Measurements from ENCODE around the gene ABHD17C. TPM values are rescaled to one million over a fixed set of nuclear protein-coding genes. Genes with fewer than 3 reads are reported as not detected.

ABHD17C gene
- total RNA-seq, 1 experiment from 2014 or later = 42.2 TPM

DNA sequence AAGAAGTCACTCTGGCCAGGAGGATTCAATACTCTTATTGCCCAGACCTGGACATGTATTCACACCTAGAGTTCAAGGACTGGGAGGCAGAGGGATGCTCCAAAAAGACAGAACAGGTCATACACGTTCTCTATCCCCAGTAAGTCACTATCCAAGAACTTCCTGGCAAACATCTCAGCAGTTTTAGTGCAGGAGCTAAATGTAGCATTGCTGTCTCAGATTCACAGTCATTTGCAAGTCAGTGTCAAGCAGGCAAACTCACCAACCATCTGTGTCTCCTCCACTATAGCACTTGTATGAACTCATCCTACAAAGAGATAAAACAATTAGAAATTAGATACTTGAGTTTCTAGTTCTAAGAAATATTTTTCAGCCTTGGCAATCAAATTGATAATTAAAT, 38.4 kb downstream of the ABHD17C start:
- ChIA-PET CTCF (no interaction called here), POLR2A (ENCODE audit: unreplicated experiment) (no interaction called here)
- peaks cover 27% of the 10 kb centered on the region for H4K20me1 ChIP-seq (ENCODE audit: insufficient read depth)
- no peaks in the 10 kb centered on the region; the same call in 1 of the 2 replicates for H3K4me1 ChIP-seq (replicated peaks; ENCODE audit: insufficient read depth)
- DNase-seq = no peak
- no peak overlapping the region for H3K27ac ChIP-seq
- peaks cover 11% of the 10 kb centered on the region; the same call in 1 of the 2 replicates for H3F3A ChIP-seq (ENCODE audit: insufficient read depth, low read depth)
- BruUV-seq (replicated peaks) = no TSS peak
- no peaks in the 10 kb centered on the region for H3K9me2 ChIP-seq (ENCODE audit: insufficient read depth)
- intact Hi-C loops (cut with micrococcal nuclease; ENCODE audit: unreplicated experiment) = no loop called here
- no peak overlapping the region for H3K4me3 ChIP-seq
- no peaks in the 10 kb centered on the region for H3K27me3 ChIP-seq (ENCODE audit: insufficient read depth, low read depth)
- H3K9me3 ChIP-seq (ENCODE audit: insufficient read depth, low read depth) = no peaks in the 10 kb centered on the region
- no peaks in the 10 kb centered on the region for H3K36me3 ChIP-seq (ENCODE audit: low read depth)
- H3K79me2 ChIP-seq (ENCODE audit: low read depth) = peaks cover 97% of the 10 kb centered on the region
- H2AFZ ChIP-seq = no peak overlapping the region
- H3K4me2 ChIP-seq = no peak overlapping the region
- TF ChIP-seq EZH2 (IDR thresholded peaks at IDR 0.05; ENCODE audit: low read depth) = no peak
- TF ChIP-seq, protein P1, sequence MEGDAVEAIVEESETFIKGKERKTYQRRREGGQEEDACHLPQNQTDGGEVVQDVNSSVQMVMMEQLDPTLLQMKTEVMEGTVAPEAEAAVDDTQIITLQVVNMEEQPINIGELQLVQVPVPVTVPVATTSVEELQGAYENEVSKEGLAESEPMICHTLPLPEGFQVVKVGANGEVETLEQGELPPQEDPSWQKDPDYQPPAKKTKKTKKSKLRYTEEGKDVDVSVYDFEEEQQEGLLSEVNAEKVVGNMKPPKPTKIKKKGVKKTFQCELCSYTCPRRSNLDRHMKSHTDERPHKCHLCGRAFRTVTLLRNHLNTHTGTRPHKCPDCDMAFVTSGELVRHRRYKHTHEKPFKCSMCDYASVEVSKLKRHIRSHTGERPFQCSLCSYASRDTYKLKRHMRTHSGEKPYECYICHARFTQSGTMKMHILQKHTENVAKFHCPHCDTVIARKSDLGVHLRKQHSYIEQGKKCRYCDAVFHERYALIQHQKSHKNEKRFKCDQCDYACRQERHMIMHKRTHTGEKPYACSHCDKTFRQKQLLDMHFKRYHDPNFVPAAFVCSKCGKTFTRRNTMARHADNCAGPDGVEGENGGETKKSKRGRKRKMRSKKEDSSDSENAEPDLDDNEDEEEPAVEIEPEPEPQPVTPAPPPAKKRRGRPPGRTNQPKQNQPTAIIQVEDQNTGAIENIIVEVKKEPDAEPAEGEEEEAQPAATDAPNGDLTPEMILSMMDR (conservative IDR thresholded peaks at IDR 0.05) = no peak

DNA sequence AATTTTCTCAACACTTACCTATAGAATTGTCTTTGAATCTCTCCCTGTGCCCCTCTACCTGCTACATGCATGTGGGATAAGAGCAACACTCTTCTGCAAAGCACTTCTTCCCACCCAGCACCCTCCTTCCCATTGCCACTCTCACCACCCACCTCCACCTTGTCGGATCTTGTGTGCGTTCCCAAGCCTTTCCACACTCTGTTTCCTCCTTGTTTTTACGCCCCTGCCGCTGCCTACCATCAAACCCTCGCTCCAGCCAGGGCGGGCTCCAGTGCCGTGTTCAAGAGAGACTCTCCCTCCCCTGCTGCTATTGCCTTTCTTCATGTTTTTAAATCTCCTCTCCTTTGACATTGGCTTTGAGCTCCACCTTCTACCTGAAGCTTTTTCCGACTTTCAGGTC, 40.2 kb downstream of the ABHD17C start:
- Histone ChIP-seq H3K4me2 (no peak overlapping the region), H3K4me3 (no peak overlapping the region), H3F3A (ENCODE audit: insufficient read depth, low read depth) (peaks cover 15% of the 10 kb centered on the region; the same call in 1 of the 2 replicates), H4K20me1 (ENCODE audit: insufficient read depth) (peaks cover 18% of the 10 kb centered on the region), H3K4me1 (replicated peaks; ENCODE audit: insufficient read depth) (peaks cover 18% of the 10 kb centered on the region), H2AFZ (no peak overlapping the region), H3K9me3 (ENCODE audit: insufficient read depth, low read depth) (no peaks in the 10 kb centered on the region), H3K27ac (no peak overlapping the region), H3K36me3 (ENCODE audit: low read depth) (no peaks in the 10 kb centered on the region; the same call in 1 of the 2 replicates), H3K27me3 (ENCODE audit: insufficient read depth, low read depth) (no peaks in the 10 kb centered on the region), H3K9me2 (ENCODE audit: insufficient read depth) (no peaks in the 10 kb centered on the region), H3K79me2 (ENCODE audit: low read depth) (peaks cover 95% of the 10 kb centered on the region)
- TF ChIP-seq, protein P1 (conservative IDR thresholded peaks at IDR 0.05) = no peak
- TF ChIP-seq EZH2 (IDR thresholded peaks at IDR 0.05; ENCODE audit: low read depth) = no peak
- intact Hi-C loops (cut with micrococcal nuclease; ENCODE audit: unreplicated experiment) = no loop called here
- no TSS peak for BruUV-seq (replicated peaks)
- ChIA-PET CTCF (no interaction called here), POLR2A (ENCODE audit: unreplicated experiment) (no interaction called here)
- no peak for DNase-seq

DNA sequence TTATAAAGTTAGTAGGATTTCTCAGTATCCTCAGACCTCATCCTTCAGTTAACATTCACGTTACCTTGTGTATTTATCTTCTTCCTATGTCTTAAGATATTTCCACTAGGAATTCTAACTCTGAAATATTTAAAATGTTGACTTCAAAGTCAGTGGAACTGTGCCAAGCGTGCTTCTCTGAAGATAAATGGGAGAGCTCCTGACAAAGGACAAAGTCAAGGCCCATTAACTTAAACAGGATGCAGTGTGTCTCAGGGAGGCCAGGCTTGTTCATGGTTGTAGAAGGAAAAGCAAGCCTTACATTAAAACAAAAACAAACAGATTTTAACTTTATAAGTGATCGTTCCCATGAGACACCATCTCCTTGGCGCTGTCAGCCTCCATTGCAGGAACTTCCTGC, 41.5 kb downstream of the ABHD17C start:
- CTCF ChIA-PET = no interaction called here
- H3K4me1 ChIP-seq (replicated peaks; ENCODE audit: insufficient read depth) = peaks cover 21% of the 10 kb centered on the region
- no peaks in the 10 kb centered on the region for H3K27me3 ChIP-seq (ENCODE audit: insufficient read depth, low read depth)
- TF ChIP-seq EZH2 (IDR thresholded peaks at IDR 0.05; ENCODE audit: low read depth) = no peak
- TF ChIP-seq, protein P1 (conservative IDR thresholded peaks at IDR 0.05) = no peak
- no peak overlapping the region for H3K4me3 ChIP-seq
- no TSS peak for BruUV-seq (replicated peaks)
- no peak overlapping the region for H2AFZ ChIP-seq
- H4K20me1 ChIP-seq (ENCODE audit: insufficient read depth) = peaks cover 9% of the 10 kb centered on the region
- H3K27ac ChIP-seq = no peak overlapping the region
- POLR2A ChIA-PET (ENCODE audit: unreplicated experiment) = no interaction called here
- peaks cover 21% of the 10 kb centered on the region; the same call in 1 of the 2 replicates for H3F3A ChIP-seq (ENCODE audit: insufficient read depth, low read depth)
- DNase-seq = no peak
- intact Hi-C loops (cut with micrococcal nuclease; ENCODE audit: unreplicated experiment) = no loop called here
- no peak overlapping the region for H3K4me2 ChIP-seq
- no peaks in the 10 kb centered on the region for H3K9me3 ChIP-seq (ENCODE audit: insufficient read depth, low read depth)
- peaks cover 95% of the 10 kb centered on the region for H3K79me2 ChIP-seq (ENCODE audit: low read depth)
- H3K36me3 ChIP-seq (ENCODE audit: low read depth) = no peaks in the 10 kb centered on the region; the same call in 1 of the 2 replicates
- no peaks in the 10 kb centered on the region for H3K9me2 ChIP-seq (ENCODE audit: insufficient read depth)

Measured in PC-9 (cell line).